ENCODE data around the gene HAGH. TPM values are rescaled to one million over a fixed set of nuclear protein-coding genes. Genes with fewer than 3 reads are reported as not detected.
"Not testable (repeated sequence)": the region's sequence is repeated elsewhere in the genome, so short reads cannot be mapped to it uniquely, and the experiment has no call there.

The HAGH gene
- total RNA-seq: 55.0 and 57.0 TPM in 2 replicates
- long read RNA-seq, transcript HAGH-202 (9 exons, 2,984 nt): major isoform, 42 of 55 reads
- long read RNA-seq, partial matches to known transcripts: 7 of 55 reads
- long read RNA-seq, other reads (novel, unspliced or antisense): 4 of 55 reads

- Mint-ChIP-seq H3K27me3 (ENCODE audit: unreplicated experiment) (no peaks in the 10 kb centered on the region), H3K27ac (ENCODE audit: unreplicated experiment) (peak within 1 kb of the TSS; percentile 56), H3K9me3 (ENCODE audit: unreplicated experiment) (no peaks in the 10 kb centered on the region), H3K4me1 (ENCODE audit: unreplicated experiment) (peaks cover 38% of the 10 kb centered on the region), H3K36me3 (ENCODE audit: unreplicated experiment) (peaks cover 8% of the 10 kb centered on the region), H3K4me3 (ENCODE audit: unreplicated experiment) (peak within 1 kb of the TSS; percentile 91)
- TF ChIP-seq CTCF (IDR thresholded peaks at IDR 0.05): no peak
- peak; percentile 98 for DNase-seq (ENCODE audit: extremely low spot score, unreplicated experiment)
Measured at GRCh38 chr16:1826691-1827573, at the start of gene HAGH, which contains the start of gene FAHD1. HAGH (minus strand) TSS chr16:1826825; CDS start chr16:1826787, 38 bp downstream. FAHD1 (plus strand) TSS chr16:1827206; CDS start chr16:1827239, 33 bp downstream.

- H3K4me3 Mint-ChIP-seq (ENCODE audit: unreplicated experiment): not testable (repeated sequence)
- Mint-ChIP-seq H3K27me3 (ENCODE audit: unreplicated experiment) (peaks cover 20% of the 10 kb centered on the region), H3K4me1 (ENCODE audit: unreplicated experiment) (peaks cover 12% of the 10 kb centered on the region)
Measured at GRCh38 chr16:1876066-1876465, 49.4 kb upstream of the HAGH start.

GRCh38 chr16:1874854-1875253 is 48.2 kb upstream of the HAGH start:
- H3K4me3 Mint-ChIP-seq (ENCODE audit: unreplicated experiment): no peak overlapping the region
- DNase-seq (ENCODE audit: extremely low spot score, unreplicated experiment): no peak
- H3K27me3 Mint-ChIP-seq (ENCODE audit: unreplicated experiment): peaks cover 20% of the 10 kb centered on the region
- H3K9me3 Mint-ChIP-seq (ENCODE audit: unreplicated experiment): no peaks in the 10 kb centered on the region
- H3K36me3 Mint-ChIP-seq (ENCODE audit: unreplicated experiment): no peaks in the 10 kb centered on the region
- TF ChIP-seq CTCF (IDR thresholded peaks at IDR 0.05): no peak
- peaks cover 21% of the 10 kb centered on the region for H3K4me1 Mint-ChIP-seq (ENCODE audit: unreplicated experiment)
- H3K27ac Mint-ChIP-seq (ENCODE audit: unreplicated experiment): no peak overlapping the region

More at GRCh38 chr16:1876066-1876465, 49.4 kb upstream of the HAGH start:
- not testable (repeated sequence) for H3K27ac Mint-ChIP-seq (ENCODE audit: unreplicated experiment); H3K36me3 Mint-ChIP-seq (ENCODE audit: unreplicated experiment); H3K9me3 Mint-ChIP-seq (ENCODE audit: unreplicated experiment); DNase-seq (ENCODE audit: extremely low spot score, unreplicated experiment)

- Mint-ChIP-seq H3K4me1 (ENCODE audit: unreplicated experiment) (peaks cover 21% of the 10 kb centered on the region), H3K4me3 (ENCODE audit: unreplicated experiment) (peak within 1 kb of the TSS; percentile 81), H3K9me3 (ENCODE audit: unreplicated experiment) (no peaks in the 10 kb centered on the region), H3K27ac (ENCODE audit: unreplicated experiment) (no peak within 1 kb of the TSS), H3K36me3 (ENCODE audit: unreplicated experiment) (no peaks in the 10 kb centered on the region), H3K27me3 (ENCODE audit: unreplicated experiment) (peaks cover 6% of the 10 kb centered on the region)
- no peak for TF ChIP-seq CTCF (IDR thresholded peaks at IDR 0.05)
- DNase-seq (ENCODE audit: extremely low spot score, unreplicated experiment): peak; percentile 87
Measured at GRCh38 chr16:1871974-1872635, 45.5 kb upstream of the HAGH start, which contains the start of gene MEIOB. MEIOB (minus strand) TSS chr16:1872164; CDS start chr16:1868175, 3,989 bp downstream.

- H3K36me3 Mint-ChIP-seq (ENCODE audit: unreplicated experiment): no peaks in the 10 kb centered on the region
- no peak for TF ChIP-seq CTCF (IDR thresholded peaks at IDR 0.05)
- no peak overlapping the region for H3K4me3 Mint-ChIP-seq (ENCODE audit: unreplicated experiment)
- DNase-seq (ENCODE audit: extremely low spot score, unreplicated experiment): no peak
- H3K27ac Mint-ChIP-seq (ENCODE audit: unreplicated experiment): peak overlapping the region; percentile 28
- H3K9me3 Mint-ChIP-seq (ENCODE audit: unreplicated experiment): no peaks in the 10 kb centered on the region
- peaks cover 21% of the 10 kb centered on the region for H3K4me1 Mint-ChIP-seq (ENCODE audit: unreplicated experiment)
- H3K27me3 Mint-ChIP-seq (ENCODE audit: unreplicated experiment): peaks cover 3% of the 10 kb centered on the region
Measured at GRCh38 chr16:1870365-1871082, 43.9 kb upstream of the HAGH start.
